ENCODE data around the gene PUM2.

GRCh38 chr2:20291106-20291564, 59.5 kb downstream of the PUM2 start:
- no peak for TF ChIP-seq EZH2phosphoT487 (IDR thresholded peaks at IDR 0.05; ENCODE audit: insufficient read depth, low read depth)
- no peak for TF ChIP-seq EZH2 (IDR thresholded peaks at IDR 0.05; ENCODE audit: insufficient read depth, poor library complexity, severe bottlenecking)

All from GM23248 (cell line).